NCI-H510A (cell line): Measurements from ENCODE around the gene TLR1.
"Not testable (repeated sequence)": the region's sequence is repeated elsewhere in the genome, so short reads cannot be mapped to it uniquely, and the experiment has no call there.

Experiments
- DNase-seq: peaks from one replicate; lab custom pipeline; 2025; lab: John Stamatoyannopoulos, UW

Gene TLR1

DNA sequence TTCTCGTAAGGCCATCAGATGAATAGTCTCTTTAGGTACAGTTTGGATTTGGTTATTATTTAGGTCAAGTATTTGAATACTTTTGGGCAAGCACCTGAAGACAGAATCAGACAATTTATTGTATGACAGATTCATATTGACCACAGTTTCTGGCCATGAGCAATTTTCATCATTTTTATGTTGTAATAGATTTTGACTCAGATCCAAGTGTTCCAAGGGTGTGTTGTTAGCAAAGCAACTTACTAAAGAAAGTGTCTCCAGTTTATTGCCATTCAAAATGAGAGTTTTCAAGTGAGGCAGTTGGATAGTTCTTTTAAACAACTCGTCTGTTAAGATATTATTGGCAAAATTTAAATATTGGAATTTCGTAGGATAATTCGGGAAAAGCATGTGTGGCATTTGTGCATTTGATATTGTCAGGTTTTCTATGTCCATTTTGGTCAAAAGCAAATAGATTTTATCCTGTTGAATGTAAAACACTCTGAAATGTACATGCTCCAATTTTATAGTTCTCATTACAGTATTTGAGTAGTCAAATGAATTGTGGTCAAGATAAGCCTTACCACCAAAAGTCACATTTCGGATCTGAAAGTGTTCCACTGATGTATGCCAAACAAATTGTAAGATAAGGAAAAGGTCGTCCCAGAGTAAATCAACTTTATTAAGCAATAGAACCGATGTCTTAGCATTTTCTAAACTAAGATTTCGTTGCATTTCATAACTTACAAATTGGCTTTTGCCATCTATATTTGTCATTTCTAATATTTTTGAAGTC, 30.2 kb downstream of the TLR1 start:
- DNase-seq = no peak

DNA sequence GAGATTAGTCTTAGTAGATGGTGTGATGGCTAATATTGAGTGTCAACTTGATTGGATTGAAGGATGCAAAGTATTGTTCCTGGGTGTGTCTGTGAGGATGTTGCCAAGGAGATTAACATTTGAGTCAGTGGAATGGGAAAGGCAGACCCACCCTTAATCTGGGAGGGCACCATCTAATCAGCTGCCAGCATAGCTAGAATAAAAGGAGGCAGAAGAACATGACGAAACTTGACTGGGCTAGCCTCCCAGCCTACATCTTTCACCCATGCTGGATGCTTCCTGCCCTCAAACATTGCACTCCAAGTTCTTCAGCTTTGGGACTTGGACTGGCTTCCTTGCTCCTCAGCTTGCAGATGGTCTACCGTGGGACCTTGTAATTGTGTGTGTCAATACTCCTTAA, 34.3 kb downstream of the TLR1 start:
- not testable (repeated sequence) for DNase-seq

DNA sequence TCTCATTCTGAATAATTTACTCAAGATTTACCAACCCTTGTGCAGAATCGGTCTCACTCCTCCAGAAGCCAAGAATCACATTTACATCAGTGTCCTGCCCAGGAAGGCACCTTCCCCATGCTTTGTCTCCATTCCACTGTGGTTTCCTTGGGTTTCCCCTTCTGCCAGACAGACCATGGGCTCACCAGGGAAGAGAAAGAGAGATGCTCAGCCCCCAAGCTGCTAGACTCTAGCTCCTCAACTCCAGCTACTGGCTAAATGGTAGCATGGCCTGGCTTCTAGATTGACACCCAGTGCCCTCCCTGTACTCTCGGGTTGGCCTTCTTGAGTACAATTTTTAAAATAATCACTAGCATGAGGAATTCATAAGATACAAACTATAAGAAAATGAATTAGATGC, 34.7 kb downstream of the TLR1 start:
- DNase-seq = no peak

DNA sequence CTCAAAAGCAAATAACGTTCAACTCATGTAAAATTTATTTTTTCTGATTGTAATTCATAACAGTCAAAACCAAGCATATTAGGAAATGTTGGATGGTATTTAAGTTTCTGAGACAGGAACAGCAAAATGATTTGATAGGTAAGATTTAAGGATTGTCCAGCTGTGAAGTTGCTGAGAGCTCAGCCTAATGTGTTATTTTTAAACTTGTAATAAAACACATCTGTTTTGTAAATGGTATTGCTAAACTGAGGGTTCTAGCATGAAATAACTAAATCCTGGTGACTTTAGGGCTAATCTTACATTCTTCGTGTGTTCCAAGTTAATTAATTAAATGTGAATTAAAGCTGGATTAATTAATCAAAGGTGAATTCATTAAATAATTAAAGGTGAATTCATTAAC, 35.1 kb downstream of the TLR1 start:
- no peak for DNase-seq

DNA sequence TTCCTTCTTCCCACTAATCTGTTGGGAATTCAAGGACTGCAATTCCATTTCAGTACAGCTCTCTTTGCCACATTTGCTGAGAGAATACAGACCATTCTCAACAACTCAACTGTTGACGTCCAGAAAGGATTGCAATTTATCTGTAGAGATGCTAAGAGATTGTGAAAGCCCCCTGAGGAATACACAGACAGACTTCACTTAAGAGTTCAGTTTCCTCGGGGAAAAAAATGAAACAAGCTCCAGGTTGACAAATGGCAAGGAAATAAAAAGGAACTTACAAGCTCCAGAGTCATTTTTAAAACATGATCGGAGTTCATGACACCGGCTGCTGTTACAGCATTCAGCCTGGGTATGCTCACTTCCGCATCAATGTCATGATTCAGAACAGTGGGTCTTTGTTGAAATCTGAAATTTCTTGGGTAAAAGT, 35.6 kb downstream of the TLR1 start:
- DNase-seq = no peak

DNA sequence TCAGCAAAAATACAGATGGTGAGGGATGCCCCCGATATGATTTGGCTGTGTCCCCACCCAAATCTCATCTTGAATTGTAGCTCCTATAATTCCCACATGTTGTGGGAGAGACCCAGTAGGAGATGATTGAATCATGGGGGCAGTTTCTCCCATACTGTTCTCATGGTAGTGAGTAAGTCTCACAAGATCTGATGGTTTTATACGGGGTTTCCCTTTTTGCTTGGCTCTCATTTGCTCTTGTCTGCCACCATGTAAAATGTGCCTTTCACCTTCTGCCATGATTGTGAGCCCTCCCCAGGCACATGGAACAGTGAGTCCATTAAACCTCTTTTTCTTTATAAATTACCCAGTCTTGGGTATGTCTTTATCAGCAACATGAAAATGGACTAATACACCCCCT, 37.7 kb downstream of the TLR1 start:
- DNase-seq = not testable (repeated sequence)

DNA sequence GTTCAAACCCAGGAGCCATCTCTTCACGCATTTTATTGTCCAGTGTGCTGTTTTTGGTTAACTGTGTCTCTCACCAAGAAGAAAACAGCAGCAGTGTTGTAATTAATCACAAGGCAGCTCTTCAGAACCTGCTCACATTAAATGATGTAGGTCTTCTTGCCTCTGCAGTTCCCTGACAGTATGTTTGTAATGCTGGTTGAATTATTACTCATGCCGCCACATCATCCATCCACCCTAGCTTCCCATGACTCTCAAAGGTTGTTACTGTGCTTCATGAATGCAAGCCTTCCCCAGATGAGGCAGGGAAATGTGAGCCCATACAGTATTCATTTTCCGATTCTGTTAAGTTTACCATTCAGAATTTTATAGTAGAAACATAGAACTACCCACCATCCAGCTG, 39.2 kb downstream of the TLR1 start:
- no peak for DNase-seq

DNA sequence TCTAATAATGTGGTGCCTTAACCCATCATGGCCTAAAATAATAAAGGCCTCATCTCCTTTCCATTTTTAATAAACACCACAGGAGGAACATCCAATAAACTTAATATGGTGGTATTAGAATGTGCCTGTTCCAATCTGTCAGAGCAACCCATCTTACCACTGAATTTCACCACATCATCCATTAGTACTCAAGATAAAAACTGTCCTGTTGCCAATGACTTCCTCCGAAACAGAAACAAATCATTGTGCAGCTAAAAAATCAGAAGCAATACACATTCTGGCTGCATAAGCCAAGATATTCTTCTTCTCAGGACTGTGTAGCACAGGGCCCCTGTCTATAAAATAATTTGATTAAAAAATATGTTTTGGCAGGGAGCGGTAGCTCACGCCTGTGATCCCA, 40.3 kb downstream of the TLR1 start:
- no peak for DNase-seq

DNA sequence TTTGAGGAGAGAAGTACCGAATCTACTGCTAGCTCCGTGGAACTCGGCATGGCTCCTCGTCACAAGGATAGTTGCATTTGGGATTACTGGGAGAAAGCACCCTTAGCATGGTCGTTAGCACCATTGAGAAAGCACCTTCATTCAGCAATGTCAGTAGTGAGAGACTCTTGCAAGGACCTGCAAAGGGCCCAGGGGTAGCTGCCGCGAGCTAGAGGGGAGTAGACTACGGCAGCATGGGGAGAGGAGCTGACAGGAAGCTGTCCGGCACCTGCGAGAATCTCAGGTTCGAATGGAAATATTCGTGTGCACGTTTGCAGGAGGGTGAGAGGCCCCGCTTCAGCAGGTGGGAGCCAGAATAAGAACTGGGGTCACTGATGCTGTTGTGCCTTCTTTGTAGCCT, 42.0 kb downstream of the TLR1 start:
- no peak for DNase-seq

DNA sequence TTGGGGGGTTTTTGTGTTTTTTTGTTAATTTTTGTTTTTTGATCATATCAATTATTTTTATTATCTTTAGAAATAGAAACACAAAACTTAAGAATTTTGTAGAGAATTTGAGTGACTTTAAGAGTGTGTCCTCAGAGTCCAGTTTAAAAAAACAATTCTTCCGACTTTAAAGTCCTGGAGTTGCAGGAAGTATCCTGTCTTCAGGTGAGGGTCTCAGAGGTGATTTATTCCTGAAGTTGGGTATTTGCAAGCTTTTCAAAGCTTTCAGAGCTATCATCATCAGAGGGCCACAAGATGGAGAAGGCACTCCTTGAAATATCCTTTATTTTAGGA, 44.8 kb downstream of the TLR1 start:
- DNase-seq = no peak

DNA sequence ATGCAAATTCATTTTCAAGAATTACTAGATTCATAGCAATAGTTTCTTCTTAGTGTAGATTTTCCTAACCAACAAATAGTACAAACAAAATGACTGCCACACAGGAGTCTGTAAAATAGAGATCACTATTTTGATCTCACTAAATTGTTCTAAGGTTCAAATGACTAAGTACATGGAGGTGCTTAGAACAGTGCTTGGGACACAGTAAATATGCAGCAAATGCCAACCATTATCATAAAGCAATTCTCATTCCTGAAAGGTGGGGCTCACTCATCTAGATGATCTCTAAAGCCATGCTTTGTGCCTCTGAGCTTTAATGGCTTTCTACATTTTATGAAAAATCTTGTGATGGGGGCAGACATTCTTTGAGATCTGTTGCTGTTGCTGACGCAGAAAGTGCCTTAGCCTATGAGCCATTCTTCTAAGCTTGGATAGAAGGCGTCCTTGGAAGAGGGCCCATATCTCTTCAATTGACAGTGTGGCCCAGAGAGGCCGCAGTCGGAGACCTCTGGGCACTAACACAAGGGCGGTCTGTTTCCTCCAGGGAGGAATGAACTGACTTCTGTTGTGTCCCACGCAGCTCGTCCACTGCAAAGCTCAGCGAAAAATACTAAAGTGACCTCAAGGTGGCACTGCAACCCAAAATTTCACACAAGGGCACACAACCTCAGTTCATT, 45.3 kb downstream of the TLR1 start:
- no peak for DNase-seq

DNA sequence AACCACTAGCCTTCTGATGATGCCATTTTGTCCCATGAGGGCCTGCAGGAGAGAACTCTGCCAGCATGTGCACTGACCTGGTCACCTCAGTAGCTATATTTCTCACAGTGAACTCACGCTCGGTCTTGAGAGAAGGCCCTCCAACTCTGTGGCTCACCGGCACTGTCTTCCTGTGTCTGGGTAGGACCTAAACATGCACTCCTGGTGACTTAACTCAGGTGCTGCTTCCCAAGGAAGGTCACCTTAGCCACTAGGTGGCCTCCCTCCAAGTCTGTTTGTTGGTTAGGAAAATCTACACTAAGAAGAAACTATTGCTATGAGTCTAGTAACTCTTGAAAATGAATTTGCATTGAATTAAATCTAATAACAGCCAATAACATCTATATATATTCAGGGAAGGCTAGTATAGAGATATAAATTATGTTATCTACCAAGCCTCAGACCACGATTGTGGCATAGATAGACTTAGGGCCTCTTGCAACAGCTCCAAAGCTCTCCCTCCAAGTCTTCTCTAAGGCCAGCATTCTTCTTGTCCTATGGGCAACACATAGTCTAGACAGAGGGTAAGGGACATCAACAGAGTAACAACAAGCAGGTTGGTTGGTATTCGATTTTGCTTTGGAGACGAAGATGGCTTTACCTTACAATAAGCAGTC, 46.5 kb downstream of the TLR1 start:
- DNase-seq = no peak

DNA sequence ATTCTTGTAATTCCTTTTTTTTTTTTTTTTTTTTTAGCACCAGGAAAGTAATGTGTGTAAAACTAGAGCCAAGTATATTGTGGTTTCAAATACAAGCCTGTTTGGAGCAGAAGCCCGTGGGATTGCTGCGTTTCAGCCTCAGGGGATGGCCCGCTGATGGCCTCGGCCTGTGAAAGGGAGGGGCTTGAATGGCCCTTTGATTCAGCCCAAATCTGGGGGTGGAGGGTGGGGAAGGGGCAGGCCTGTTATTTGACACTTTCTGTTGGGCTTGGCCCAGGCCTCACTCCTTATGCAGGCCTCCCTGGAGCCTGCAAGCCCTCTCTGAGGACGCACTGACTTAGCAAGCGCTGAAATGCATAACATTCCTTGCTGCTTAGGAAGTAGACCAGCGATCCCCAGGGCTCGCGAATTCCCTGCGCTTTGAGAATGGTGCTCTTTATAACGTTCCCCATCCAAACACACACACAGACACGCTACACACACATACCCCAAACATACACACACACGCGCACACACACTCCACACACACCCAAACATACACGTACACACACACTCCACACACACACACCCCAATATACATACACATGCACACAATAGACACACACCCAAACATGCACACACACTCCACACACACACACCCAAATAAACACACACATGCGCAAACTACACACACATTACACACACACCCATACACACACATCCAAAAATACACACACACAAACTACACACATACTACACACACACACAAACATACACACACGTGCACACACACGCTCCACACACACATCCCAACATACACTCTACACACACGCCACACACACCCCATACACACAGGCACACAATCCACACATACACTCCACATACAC, 51.4 kb downstream of the TLR1 start:
- DNase-seq = no peak

DNA sequence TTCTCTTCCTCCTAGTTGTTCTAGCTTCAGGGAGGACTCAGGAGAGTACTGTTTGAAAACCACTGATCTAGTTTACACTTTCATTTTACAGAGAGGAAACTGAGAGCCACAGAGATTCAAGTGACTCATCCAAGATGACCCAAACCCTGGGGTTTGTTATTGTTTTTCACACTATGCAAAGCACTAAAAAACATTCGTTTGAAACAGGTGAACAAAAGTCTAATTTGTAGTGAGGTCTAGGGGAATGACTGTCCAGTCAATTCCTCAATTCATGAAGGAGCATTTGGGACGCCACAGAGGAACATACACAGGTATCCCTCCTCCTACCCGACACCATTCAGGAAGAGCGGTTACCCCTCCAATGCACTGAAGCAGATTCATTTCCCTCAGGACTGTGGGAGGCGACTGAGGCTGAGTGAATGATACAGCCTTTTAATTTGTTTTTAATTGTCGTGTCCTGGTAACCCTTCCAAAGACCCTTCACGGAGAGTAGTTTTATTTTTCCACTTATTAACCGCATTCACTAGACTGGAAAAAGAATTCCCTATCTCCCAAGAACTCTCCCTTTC, 52.1 kb downstream of the TLR1 start:
- DNase-seq = no peak

DNA sequence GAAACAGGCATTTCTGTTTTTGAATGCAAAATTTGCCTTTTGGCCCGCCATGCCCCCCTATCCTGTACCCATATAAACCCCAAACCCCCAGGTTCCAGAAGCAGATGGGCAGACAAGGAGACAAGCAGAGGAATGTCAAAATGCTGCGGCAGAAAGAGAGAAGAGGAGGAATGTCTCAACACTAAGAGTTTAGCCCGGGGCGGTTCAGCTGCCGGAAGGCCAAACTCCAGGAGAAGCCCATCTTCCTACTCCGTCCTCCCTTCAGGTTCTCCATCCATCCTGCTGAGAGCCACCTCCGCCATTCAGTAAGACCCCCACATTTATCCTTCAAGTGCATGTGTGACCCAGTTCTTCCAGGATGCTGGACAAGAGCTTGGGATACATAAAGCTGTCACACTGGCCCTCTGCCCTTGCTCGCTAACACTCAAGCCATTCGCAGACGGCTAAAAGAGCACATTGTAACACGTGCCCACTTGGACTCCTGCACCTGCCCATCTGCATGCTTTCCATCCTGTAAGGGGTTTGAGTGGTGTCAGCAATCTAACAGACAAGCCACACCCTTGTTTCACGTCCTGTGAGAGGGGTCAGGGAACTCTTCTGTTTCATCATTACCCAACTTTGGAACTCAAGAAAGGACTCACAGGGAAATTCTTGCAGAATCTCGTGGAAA, 53.1 kb downstream of the TLR1 start:
- DNase-seq = peak; percentile 26

DNA sequence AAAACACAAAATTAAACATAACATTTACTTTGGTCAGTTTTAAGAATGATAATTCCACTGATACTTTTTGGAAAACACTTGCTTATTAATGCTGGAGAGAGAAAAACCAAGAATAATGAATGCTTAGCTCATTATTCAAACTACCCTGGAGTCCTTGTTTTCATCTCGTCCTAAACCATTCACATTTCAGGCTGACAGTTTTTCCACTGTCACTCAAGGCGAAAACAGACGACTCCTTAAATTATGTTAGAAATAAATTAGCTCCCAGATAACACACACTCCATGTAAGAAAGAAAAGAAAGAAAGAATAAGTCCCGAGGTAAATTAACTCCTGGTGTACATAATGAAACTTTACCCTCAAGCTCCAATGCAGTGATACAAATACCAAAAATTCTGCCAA, 55.3 kb downstream of the TLR1 start:
- no peak for DNase-seq

DNA sequence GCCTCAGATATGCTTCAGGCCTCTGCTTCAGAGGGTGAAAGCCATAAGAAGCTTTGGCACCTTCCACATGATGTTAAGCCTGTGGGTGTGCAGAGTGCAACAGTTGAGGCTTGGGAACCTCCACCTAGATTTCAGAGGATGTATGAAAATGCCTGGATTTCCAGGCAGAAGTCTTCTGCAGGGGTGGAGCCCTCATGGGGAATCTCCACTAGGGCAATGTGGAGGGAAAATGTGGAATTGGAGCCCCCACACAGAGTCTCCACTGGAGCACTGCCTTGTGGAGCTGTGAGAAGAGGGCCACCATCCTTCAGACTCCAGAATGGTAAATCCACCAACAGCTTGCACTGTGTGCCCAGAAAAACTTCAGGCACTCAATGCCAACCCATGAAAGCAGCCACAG, 57.0 kb downstream of the TLR1 start:
- no peak for DNase-seq
